Pancreas (tissue), 10 donors: ENCODE results near the gene KHNYN. TPM values are rescaled to one million over a fixed set of nuclear protein-coding genes. Genes with fewer than 3 reads are reported as not detected.
A peak's percentile ranks its signal among the peaks of the same experiment; 100 is the strongest.

ENCODE experiments used
- ATAC-seq, 4 donors: fragments of 200-7000 bp; cut with Tn5 transposase; one replicate each; pipeline versions ENCODE4 v1.8.0 to v1.9.1; 2020; ENCODE audit warnings: mild to moderate bottlenecking in 4 of 4, moderate library complexity in 4 of 4
- DNase-seq, 6 donors: peaks; one replicate each; pipeline ENCODE4 v3.0.0-alpha.2; 2020
- FAIRE-seq: peaks from 2 replicates; lab custom pipeline; 2012; peaks lifted over from hg19 to GRCh38; lab: Jason Lieb, UNC
- H3K27ac ChIP-seq, 4 donors: fragments of 200-600 bp; sonication (generic); 1 replicate in 3 of 4; 2 replicates in 1 of 4; pipeline versions ENCODE4 v1.5.0 to v1.8.0; 2020
- H3K27me3 ChIP-seq, 4 donors: fragments of 200-600 bp; one replicate each; pipeline ENCODE4 v1.8.0; 2021
- H3K36me3 ChIP-seq, 3 donors: fragments of 200-600 bp; sonication (generic) in 1 of 3; one replicate each; pipeline versions ENCODE4 v1.5.0 to v1.8.0; 2020 to 2021
- H3K4me1 ChIP-seq, 3 donors: fragments of 200-600 bp; one replicate each; pipeline ENCODE4 v1.8.0; 2021
- H3K4me3 ChIP-seq, 4 donors: fragments of 200-600 bp; sonication (generic) in 2 of 4; one replicate each; pipeline versions ENCODE4 v1.5.0 to v1.8.0; 2020 to 2021
- H3K9me3 ChIP-seq, 4 donors: fragments of 200-600 bp; one replicate each; pipeline ENCODE4 v1.8.0; 2021
- WGBS, 2 donors: extraction: QIAGEN DNeasy Blood & Tissue Kit; methylation state at CpG; one replicate each; pipeline ENCODE4 v1.1.7; 2013; 5-methylcytosine and 5-hydroxymethylcytosine counted together
- intact Hi-C, 3 donors: fragments of 100-400 bp; cut with DNase I; formaldehyde crosslinking; loops; one replicate each; pipeline versions ENCODE4 v1.11.1 to v1.14.2; 2022
- polyA plus RNA-seq, 2 donors: library from polyadenylated mRNA; stranded (reverse); fragments of 200-250 nt; gene quantifications; one replicate each; pipeline ENCODE4 v1.2.3, GENCODE V29; 2013
- total RNA-seq, 6 donors: library from RNA; stranded (reverse); fragmentation: NEBNext Ultra II Directional in 4 of 6; extraction: Animal tissue kit (Norgen Biotek cat#: 25700) in 4 of 6; gene quantifications; one replicate each; pipeline versions ENCODE4 v1.2.1 to v1.2.4, GENCODE V29; 2021 to 2023
- TF ChIP-seq, protein P1 (sequence below), 4 donors: fragments of 200-600 bp; sonication (generic) in 3 of 4; IDR thresholded peaks; one replicate each; pipeline versions ENCODE4 v1.5.0 to v1.8.0; 2021; ENCODE audit warnings: antibody characterized with exemption in 4 of 4
- donor health status: healthy with polysubstance abuse.
- donor health status: DM: no; HTN: no; CAD: no; lungs with moderate emphysema.
- donor health status: DM: no; HTN: no; CAD: no.
- donor health status: control.
- donor health status: control.
- donor health status: Bipolar disorder and iron deficiency.
- donor health status: DM: yes; HTN: yes; CAD: no.
- donor health status: DM: no; HTN: no; CAD: no.
- donor health status: DM: no; HTN: no; CAD: no.
- donor health status: DM: yes; HTN: yes; CAD: no.

The KHNYN gene
- total and polyA plus RNA-seq, 8 donors, result 21.8 to 42.9 (median 26.8) TPM

GRCh38 chr14:24426150-24426911 lies 3.4 kb upstream of the KHNYN start:
- H3K27ac ChIP-seq, result peak overlapping the region in 3 of 4 donors; percentile 59 to 71 (median 61)
- DNase-seq (no peak), ATAC-seq (no peak), FAIRE-seq (no peak)
- H3K4me1 ChIP-seq, result peaks cover 11 to 40% (median 38%) of the 10 kb centered on the region in 3 donors
- TF ChIP-seq, protein P1, sequence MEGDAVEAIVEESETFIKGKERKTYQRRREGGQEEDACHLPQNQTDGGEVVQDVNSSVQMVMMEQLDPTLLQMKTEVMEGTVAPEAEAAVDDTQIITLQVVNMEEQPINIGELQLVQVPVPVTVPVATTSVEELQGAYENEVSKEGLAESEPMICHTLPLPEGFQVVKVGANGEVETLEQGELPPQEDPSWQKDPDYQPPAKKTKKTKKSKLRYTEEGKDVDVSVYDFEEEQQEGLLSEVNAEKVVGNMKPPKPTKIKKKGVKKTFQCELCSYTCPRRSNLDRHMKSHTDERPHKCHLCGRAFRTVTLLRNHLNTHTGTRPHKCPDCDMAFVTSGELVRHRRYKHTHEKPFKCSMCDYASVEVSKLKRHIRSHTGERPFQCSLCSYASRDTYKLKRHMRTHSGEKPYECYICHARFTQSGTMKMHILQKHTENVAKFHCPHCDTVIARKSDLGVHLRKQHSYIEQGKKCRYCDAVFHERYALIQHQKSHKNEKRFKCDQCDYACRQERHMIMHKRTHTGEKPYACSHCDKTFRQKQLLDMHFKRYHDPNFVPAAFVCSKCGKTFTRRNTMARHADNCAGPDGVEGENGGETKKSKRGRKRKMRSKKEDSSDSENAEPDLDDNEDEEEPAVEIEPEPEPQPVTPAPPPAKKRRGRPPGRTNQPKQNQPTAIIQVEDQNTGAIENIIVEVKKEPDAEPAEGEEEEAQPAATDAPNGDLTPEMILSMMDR (IDR thresholded peaks at IDR 0.05), result no peak
- no peaks in the 10 kb centered on the region for H3K9me3 ChIP-seq
- intact Hi-C loops, result no loop called here
- 40 to 49% methylated on average over 2 of the region's 2 CpGs for WGBS, 2 donors
- H3K4me3 ChIP-seq, result no peak overlapping the region
- no peaks in the 10 kb centered on the region for H3K27me3 ChIP-seq
- no peaks in the 10 kb centered on the region for H3K36me3 ChIP-seq

DNA sequence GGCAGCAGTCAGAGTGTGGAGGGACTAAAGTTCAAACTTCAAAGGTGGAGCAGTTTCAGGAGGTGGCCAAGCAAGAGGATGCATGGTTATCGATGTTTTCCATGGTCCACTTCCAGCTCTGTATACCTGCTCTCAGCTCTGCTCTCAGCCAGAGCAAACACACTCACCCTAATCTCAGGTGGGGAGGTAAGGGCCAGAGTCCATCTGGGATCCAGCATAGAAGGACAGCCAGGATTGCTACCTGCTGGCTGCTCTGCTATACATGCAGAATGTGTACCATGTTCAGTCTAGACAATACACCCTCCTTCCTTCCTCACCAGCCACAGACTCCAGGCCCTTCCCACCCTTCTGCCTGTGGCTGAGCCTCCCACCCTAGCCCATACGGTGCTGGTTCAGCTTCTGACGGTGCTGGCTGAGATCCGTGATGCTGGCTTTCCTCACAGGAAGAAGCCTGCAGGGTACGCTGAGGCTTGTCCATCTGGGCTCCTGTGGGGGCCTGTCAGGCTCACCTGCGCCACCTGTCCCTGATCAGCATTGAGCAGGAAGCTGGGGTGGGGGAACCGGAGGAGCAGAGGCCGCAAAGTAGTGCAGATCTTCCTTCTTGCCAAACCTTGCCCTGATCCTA lies 2.7 kb upstream of the KHNYN start:
- WGBS, 2 donors, result 28 to 36% methylated on average over 8 of the region's 8 CpGs
- TF ChIP-seq, protein P1 (IDR thresholded peaks at IDR 0.05), result no peak
- no peaks in the 10 kb centered on the region for H3K36me3 ChIP-seq
- peak in 5 of 6 donors; percentile 44 to 76 (median 63) for DNase-seq
- intact Hi-C loops, result no loop called here
- peak overlapping the region in 3 of 4 donors; percentile 59 to 71 (median 61) for H3K27ac ChIP-seq
- peaks cover 11 to 43% (median 43%) of the 10 kb centered on the region in 3 donors for H3K4me1 ChIP-seq
- no peak for FAIRE-seq
- no peaks in the 10 kb centered on the region for H3K27me3 ChIP-seq
- peak; percentile 50 to 65 (median 58) for ATAC-seq
- H3K4me3 ChIP-seq, result no peak overlapping the region
- no peaks in the 10 kb centered on the region for H3K9me3 ChIP-seq

- Histone ChIP-seq H3K27me3 (no peaks in the 10 kb centered on the region), H3K9me3 (no peaks in the 10 kb centered on the region), H3K4me1 (peaks cover 11 to 50% (median 48%) of the 10 kb centered on the region in 3 donors), H3K27ac (peak overlapping the region in 3 of 4 donors; percentile 59 to 71 (median 61)), H3K36me3 (no peaks in the 10 kb centered on the region), H3K4me3 (no peak overlapping the region)
- DNase-seq (peak in 3 of 6 donors; percentile 6 to 67 (median 38)), FAIRE-seq (no peak), ATAC-seq (no peak)
- TF ChIP-seq, protein P1 (IDR thresholded peaks at IDR 0.05), result no peak
- WGBS, 2 donors, result 67 to 69% methylated on average over 18 of the region's 18 CpGs
- intact Hi-C loops, result no loop called here
These were observed 1.9 kb upstream of the KHNYN start for GRCh38 chr14:24427537-24428508.

GRCh38 chr14:24428628-24429394 lies 943 bp upstream of the KHNYN start:
- H3K4me1 ChIP-seq, result peaks cover 11 to 53% (median 50%) of the 10 kb centered on the region in 3 donors

More at GRCh38 chr14:24428628-24429394, 943 bp upstream of the KHNYN start:
- TF ChIP-seq, protein P1 (IDR thresholded peaks at IDR 0.05), result no peak
- peak overlapping the region; percentile 88 to 96 (median 94) for H3K27ac ChIP-seq
- peak overlapping the region in 2 of 4 donors; percentile 74 to 78 for H3K4me3 ChIP-seq
- ATAC-seq (no peak), FAIRE-seq (no peak), DNase-seq (peak in 2 of 6 donors; percentile 8 to 74)
- no peaks in the 10 kb centered on the region for H3K9me3 ChIP-seq
- no peaks in the 10 kb centered on the region for H3K27me3 ChIP-seq
- WGBS, 2 donors, result 86 to 88% methylated on average over 15 to 18 of the region's 18 CpGs
- intact Hi-C loops, result no loop called here
- H3K36me3 ChIP-seq, result peaks cover 0 to 4% (median 3%) of the 10 kb centered on the region in 3 donors
